NCI-H82 treated with DMSO at 0.1 percent for 48 hours (cell line): ENCODE data around the gene STEAP2.

Source experiments
- DNase-seq: peaks from one replicate; lab custom pipeline; 2025; ENCODE audit not compliant: unreplicated experiment; lab: John Stamatoyannopoulos, UW

The STEAP2 gene

DNA sequence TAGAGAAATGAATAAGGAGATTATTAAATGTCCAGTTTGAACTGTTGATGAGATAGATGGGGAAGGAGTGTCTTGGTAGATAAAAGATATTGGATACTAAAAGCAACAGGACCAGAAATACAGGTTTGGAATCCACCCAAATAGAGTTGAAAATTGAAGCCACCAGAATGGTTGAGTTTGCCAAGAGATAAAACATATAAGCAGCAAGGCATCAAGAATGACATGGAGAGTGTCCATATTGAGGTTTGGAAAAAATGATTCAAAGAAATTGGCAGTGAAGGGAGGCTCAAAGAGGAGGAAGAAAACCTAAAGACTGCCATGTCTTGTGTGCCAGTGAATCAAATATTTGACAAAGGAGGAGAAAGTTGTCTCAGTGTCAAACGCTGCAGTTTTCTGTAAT, 57.6 kb downstream of the STEAP2 start:
- DNase-seq, result no peak

DNA sequence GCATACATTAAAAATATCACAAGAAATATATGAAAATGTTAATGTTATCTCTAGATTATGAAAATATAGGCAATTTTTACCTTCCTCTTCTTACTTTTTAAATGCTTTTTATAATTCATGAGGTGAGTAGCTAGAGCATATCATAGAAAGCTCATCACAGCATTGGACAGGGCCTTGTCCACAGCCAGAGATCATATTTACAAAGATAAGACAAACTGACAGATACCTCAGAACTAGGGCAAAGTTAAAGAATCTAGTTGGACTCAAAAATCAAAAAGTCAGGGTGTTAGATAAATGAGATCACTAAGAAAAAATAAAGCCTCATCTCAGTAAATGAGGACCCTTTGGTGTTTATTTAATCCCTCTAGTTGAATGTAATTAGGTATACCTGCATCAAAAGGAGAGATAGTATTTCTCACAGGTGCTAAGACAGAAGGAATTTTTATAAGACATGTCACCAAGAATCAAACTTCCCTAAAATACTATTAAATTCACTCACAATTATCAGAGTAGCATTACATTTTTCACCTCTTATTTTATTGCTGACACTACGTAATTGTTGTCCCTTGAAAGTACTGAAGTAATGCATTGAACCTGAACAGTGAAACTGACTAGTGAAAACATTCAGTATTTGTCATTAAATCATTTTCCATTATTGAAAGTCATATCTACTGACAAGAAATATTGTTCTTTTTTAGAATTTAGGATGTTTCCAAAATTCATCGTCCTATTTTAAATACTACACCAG, 59.1 kb downstream of the STEAP2 start:
- DNase-seq, result no peak

DNA sequence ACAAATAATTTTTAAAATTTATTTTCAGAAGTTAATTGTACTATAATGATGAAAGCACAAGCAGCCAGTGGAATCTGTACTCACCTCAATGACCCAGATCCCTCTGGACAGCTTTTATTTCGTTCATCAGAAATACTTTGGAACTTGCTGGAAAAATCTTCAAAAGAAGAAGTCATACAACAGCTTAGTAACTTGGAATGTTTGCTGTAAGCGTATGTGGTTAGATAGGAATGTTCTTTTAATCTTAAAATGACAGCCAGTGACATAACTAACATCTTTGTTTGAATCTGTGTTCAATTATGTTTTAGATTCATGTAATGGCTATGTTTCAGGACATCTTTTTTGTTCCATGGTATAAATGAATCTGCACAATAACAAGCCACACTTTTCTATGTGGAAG, 60.2 kb downstream of the STEAP2 start:
- DNase-seq, result no peak

DNA sequence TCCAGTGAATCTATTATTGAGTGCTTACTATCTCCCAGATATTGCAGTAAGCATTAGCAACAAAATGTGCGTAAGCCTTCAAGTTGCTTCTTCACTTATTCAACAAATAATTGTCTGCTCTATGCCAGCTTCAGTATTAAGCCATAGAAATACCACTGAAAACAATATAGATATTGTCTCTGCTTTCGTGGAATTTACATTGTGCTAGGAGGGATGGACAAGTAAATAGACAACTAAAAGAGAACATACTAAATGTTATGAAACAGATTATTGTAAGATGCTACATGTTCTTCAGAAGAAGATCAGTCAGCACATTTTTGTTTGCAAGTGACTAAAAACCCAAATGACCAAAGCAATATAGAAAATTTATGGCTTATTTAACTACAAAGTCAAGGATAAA, 60.7 kb downstream of the STEAP2 start:
- no peak for DNase-seq

GRCh38 chr7:90274161-90274560, 62.6 kb downstream of the STEAP2 start:
- DNase-seq, result no peak

DNA sequence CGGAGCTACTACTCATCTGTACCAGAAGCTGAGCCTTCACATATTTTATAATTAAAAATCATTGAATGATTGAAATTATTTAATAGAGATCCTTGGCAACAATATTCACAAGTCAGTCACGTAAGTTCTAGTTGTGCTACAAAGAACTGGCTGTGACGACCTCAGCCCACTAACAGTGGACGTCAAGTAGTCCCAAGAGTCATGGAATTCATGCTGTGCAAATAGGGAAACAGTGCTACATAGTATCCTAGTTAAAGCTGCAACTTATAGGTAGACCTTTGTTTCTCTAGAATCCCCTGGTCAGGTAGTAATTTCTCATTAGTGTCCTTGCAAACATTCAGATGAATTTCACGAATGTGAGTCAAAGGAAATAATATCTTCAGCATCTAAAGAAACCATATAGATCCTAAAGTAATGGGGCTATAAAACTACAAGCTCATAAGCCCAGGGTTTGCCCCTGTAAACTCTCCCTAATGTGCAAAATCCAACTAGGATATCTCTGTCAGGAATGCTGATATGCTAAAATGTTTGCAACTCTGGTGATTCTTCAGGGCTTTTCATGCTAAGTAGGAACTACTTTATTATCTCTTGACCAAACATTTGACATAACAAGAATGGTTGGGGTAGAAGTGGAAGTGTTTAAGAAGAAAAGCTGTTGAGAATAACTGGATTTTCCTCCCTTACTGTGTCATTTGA, 64.6 kb downstream of the STEAP2 start:
- no peak for DNase-seq
